Thymus (tissue), 11 donors: ENCODE measurements around the gene PLCB1. TPM values are rescaled to one million over a fixed set of nuclear protein-coding genes. Genes with fewer than 3 reads are reported as not detected.

Experiments used
- DNase-seq, 9 donors: peaks; one replicate each; pipeline ENCODE4 v3.0.0-alpha.2; 2013; ENCODE audit warnings: low spot score in 9 of 9, low read depth in 6 of 9, missing footprints in 1 of 9
- H3K27ac ChIP-seq, 2 donors: one replicate each; pipeline ENCODE4 v1.5.1; 2013; ENCODE audit warnings: control low read depth in 1 of 2, low read depth in 1 of 2, low read length in 1 of 2, mild to moderate bottlenecking in 1 of 2, moderate library complexity in 1 of 2
- H3K27me3 ChIP-seq, 2 donors: one replicate each; pipeline ENCODE4 v1.5.1; 2013; ENCODE audit warnings: low read length in 1 of 2; ENCODE audit not compliant: control insufficient read depth in 2 of 2, insufficient read depth in 1 of 2
- H3K36me3 ChIP-seq, 2 donors: one replicate each; pipeline ENCODE4 v1.5.1; 2013; ENCODE audit warnings: low read length in 1 of 2, mild to moderate bottlenecking in 1 of 2, moderate library complexity in 1 of 2; ENCODE audit not compliant: control insufficient read depth in 2 of 2, insufficient read depth in 2 of 2
- H3K4me1 ChIP-seq, 2 donors: one replicate each; pipeline ENCODE4 v1.5.1; 2013; ENCODE audit warnings: low read length in 2 of 2; ENCODE audit not compliant: control insufficient read depth in 2 of 2, insufficient read depth in 2 of 2
- H3K4me3 ChIP-seq, 2 donors: one replicate each; pipeline ENCODE4 v1.5.1; 2013; ENCODE audit warnings: low read length in 2 of 2, control low read depth in 1 of 2, mild to moderate bottlenecking in 1 of 2
- H3K9me3 ChIP-seq, 2 donors: one replicate each; pipeline ENCODE4 v1.5.1; 2013; ENCODE audit warnings: low read length in 1 of 2, mild to moderate bottlenecking in 1 of 2; ENCODE audit not compliant: control insufficient read depth in 2 of 2, insufficient read depth in 1 of 2
- WGBS: extraction: QIAGEN DNeasy Blood & Tissue Kit; methylation state at CpG from one replicate; pipeline ENCODE4 v1.1.7; 2013; 5-methylcytosine and 5-hydroxymethylcytosine counted together
- polyA plus RNA-seq: library from polyadenylated mRNA; stranded (reverse); fragments of 200-250 nt; gene quantifications from one replicate; pipeline ENCODE4 v1.2.3, GENCODE V29; 2013
- total RNA-seq: library from RNA; stranded (reverse); fragments of 120-200 nt; gene quantifications from one replicate; pipeline ENCODE4 v1.2.4, GENCODE V29; 2013
- donor health status: healthy.

The PLCB1 gene
- total and polyA plus RNA-seq, 2 donors, result 4.1 to 4.7 TPM

DNA sequence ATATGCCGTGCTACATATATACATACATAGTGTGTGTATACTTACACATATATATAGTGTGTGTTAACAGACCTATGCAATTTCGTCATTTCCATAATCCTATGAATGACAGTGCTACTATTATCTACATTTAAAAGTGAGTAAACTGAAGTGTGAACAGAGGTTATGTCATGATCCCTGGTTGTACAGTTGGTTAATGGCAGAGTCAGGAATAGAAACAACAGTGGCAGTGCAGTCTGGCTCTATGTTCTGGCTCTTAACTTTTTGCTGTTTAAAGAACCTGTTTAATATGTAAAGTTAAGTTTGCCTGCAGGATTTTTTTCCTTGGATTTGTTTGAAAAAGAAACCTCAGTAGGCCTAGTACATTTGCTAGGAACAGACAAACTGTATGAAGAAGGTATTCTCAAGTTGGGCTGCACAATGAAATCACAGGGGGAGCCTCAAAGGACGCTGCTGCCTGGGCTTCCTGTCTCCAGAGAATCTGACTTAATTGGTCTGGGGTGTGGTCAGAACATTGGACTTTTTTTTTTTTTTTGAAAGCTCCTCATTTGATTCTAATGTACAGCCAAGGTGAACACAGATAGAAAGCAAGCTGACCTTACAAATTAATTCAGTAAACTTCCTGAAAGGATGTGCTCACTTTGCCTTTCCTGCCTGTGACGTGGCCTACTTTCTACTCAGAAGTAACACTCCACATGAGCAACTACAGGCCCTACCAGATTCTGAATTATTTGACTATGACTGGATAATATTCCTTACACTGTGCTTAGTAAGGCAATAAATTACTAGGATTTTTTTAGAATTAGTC, 29.4 kb downstream of the PLCB1 start:
- Histone ChIP-seq H3K27ac (peak overlapping the region; percentile 40 to 42), H3K36me3 (peaks cover 0 to 2% of the 10 kb centered on the region in 2 donors), H3K4me1 (peaks cover under 1 to 5% of the 10 kb centered on the region in 2 donors), H3K9me3 (peaks cover 0 to 11% of the 10 kb centered on the region in 2 donors), H3K4me3 (no peak overlapping the region), H3K27me3 (no peaks in the 10 kb centered on the region)
- 68% methylated on average over 4 of the region's 4 CpGs for WGBS
- DNase-seq, result peak in 3 of 9 donors; percentile 17 to 50 (median 18)

DNA sequence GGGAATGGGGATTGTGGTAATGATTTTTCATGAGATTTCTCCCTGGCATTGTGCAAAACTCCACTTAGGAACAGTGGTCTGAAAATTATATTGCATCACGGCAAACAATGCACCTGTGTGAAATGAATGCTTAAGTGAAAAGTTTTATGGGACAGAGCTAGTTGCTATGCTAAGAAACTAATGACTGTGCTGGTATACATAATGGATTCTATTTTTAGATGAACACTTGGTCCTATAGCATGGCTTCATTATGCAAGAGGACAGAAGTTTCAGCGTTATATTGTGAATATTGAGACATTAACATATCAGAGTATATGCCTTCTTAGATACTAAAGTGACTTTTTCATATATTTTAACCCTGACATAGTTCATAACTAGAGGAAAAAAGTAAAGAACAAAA, 30.5 kb downstream of the PLCB1 start:
- DNase-seq, result no peak
- Histone ChIP-seq H3K9me3 (peaks cover 0 to 11% of the 10 kb centered on the region in 2 donors), H3K27me3 (no peaks in the 10 kb centered on the region), H3K4me3 (no peak overlapping the region), H3K4me1 (peaks cover 0 to 5% of the 10 kb centered on the region in 2 donors), H3K36me3 (peaks cover 0 to 2% of the 10 kb centered on the region in 2 donors), H3K27ac (no peak overlapping the region)
- 97% methylated on average over 2 of the region's 2 CpGs for WGBS

DNA sequence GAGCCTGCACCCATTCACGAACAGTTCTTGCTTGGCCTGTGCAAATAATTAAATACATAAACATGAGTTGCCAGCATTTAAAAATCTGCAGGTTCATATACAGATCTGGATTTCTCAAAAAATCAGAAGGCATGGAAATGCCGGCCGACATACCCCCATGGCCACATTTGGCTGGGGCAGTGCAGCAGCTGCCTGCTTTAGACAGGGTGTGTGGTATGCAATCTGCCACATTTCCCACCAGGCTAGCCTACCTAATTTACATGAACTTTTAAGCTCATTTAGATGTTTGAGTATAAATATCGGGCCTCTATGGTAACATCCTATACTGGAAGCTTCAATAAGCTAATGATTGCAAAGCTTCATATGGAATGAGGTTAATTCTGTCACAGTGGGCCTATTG, 31.5 kb downstream of the PLCB1 start:
- H3K27me3 ChIP-seq, result no peaks in the 10 kb centered on the region
- no peak overlapping the region for H3K4me3 ChIP-seq
- peaks cover 0 to 11% of the 10 kb centered on the region in 2 donors for H3K9me3 ChIP-seq
- DNase-seq, result no peak
- 99% methylated on average over 4 of the region's 4 CpGs for WGBS
- peaks cover 0 to 2% of the 10 kb centered on the region in 2 donors for H3K36me3 ChIP-seq
- H3K27ac ChIP-seq, result no peak overlapping the region
- peaks cover 0 to 5% of the 10 kb centered on the region in 2 donors for H3K4me1 ChIP-seq

DNA sequence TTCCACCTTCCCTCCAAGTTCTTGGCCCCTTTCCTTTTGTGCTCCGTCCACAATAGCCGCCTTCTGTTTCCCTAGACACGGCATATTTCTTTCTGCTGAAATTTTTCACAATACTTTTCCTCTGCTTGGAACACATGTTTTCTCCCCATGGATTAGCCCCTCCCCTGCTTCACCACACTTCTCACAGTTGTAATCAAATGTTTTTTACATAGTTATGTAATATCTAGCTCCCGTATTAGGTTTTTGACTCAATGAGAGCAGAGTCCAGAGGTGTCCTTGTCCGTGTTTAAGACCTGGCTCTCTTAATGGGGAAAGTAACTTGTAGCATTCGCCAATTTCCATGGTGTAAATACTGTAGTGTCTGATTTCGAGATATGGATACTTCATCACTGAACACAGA, 34.7 kb downstream of the PLCB1 start:
- Histone ChIP-seq H3K27me3 (no peaks in the 10 kb centered on the region), H3K36me3 (no peaks in the 10 kb centered on the region), H3K9me3 (no peaks in the 10 kb centered on the region), H3K4me1 (peaks cover 0 to 1% of the 10 kb centered on the region in 2 donors), H3K27ac (no peak overlapping the region), H3K4me3 (no peak overlapping the region)
- DNase-seq, result no peak
- 98% methylated on average over 7 of the region's 7 CpGs for WGBS

DNA sequence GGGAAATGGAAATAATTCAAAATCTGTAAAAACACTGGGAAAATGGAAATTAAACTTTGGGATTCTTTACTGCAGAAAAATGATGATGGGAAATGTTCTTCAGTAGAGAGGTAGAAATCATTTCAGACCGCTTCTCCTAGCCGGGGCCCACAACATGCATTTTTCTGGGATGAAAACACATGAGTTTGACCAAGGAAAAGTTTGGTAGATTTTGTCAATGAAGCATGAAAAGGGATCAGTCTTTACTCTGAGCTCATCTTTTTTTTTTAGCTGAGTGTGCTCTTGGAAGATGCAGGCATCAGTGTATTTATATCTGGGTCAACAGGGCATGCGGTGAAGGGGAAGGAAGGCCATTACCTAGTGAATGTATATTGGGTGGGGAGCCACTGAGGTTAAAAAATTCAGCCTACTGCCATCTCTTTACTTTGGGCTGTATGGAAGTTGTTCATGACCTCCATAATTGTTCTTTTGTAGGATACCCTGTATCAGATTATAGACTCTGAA, 36.8 kb downstream of the PLCB1 start:
- Histone ChIP-seq H3K27ac (no peak overlapping the region), H3K4me3 (no peak overlapping the region), H3K9me3 (no peaks in the 10 kb centered on the region), H3K4me1 (no peaks in the 10 kb centered on the region), H3K36me3 (no peaks in the 10 kb centered on the region), H3K27me3 (no peaks in the 10 kb centered on the region)
- DNase-seq, result no peak
- WGBS, result 95% methylated on average over 3 of the region's 3 CpGs

DNA sequence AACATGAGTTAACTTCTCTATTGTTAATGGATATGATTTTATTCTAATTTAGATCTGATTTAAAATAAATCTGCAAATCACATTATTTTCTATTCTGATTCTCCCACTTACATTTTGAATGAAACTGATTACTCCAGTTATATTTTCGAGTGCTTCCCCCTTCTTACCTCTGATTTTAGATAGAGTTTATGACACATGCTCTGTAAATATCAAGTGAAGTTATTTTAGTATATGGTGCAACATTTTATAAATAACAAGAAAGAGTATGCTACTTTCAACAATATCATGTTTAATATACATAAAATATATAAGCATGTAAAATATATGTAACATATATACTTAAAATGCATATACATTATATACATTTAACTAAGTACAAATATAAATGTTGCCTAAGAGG, 38.9 kb downstream of the PLCB1 start:
- Histone ChIP-seq H3K4me1 (no peaks in the 10 kb centered on the region), H3K36me3 (no peaks in the 10 kb centered on the region), H3K27ac (no peak overlapping the region), H3K27me3 (no peaks in the 10 kb centered on the region), H3K9me3 (no peaks in the 10 kb centered on the region), H3K4me3 (no peak overlapping the region)
- 93% methylated on average over 1 of the region's 1 CpG for WGBS
- no peak for DNase-seq

DNA sequence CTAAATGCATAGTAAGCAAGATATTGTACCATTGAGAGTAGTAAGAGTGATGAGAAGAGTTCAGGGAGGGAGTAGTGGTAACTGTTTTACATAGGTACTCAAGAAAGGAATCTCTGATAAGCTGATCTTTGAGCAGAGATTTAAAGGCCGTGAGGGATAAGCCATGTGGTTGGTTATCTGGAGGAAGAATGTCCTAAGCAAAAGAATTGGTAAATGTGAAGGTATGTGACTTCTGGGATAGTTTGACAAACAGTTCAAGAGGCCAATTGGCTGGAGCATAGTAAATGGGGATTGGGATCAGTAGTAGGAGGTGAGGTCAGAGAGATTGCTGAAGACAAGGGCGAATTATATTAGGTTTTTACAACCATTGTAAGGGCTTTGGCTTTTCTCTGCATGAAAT, 40.1 kb downstream of the PLCB1 start:
- Histone ChIP-seq H3K4me1 (no peaks in the 10 kb centered on the region), H3K27me3 (no peaks in the 10 kb centered on the region), H3K9me3 (no peaks in the 10 kb centered on the region), H3K27ac (no peak overlapping the region), H3K4me3 (no peak overlapping the region), H3K36me3 (no peaks in the 10 kb centered on the region)
- WGBS, result over 99% methylated on average over 2 of the region's 2 CpGs
- DNase-seq, result no peak

DNA sequence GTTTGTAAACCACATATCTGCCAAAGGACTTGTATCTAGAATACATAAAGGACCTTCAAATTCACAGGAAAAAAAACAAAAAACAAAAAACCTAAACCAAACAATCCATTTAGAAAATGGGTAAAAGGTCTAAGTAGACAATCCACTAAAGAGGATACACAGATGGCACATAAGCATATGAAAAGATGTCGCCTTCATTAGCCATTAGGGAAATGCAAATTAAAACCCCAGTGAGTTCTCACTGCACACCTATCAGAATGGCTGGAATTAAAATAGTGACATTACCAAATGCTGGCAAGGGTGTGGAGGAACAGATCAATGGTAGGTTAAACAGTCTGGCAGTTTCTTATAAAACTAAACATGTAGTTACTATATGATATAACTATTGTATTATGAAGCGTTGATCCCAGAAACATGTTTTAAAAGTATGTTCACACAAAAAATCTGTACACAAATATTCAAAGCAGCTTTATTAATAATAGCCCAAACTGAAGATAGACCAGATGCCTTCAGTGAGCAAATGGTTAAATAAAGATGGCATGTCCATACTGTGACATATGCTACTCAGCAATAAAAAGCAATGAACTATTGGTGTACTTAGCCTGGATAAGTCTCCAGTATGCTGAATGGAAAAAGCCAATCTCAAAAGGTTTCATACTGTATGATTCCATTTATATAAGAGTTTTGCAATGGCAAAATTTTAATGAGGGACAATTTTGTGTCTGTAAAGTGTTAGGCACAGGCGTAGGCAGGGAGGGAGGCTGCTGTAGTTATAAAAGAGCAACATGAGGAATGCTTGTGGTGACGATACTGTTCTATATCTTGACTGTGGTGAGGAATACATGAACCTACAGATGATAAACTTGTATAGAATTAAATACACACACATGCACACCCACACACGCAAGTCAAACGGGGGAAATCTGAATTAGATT, 43.9 kb downstream of the PLCB1 start:
- no peaks in the 10 kb centered on the region for H3K36me3 ChIP-seq
- no peaks in the 10 kb centered on the region for H3K27me3 ChIP-seq
- H3K4me1 ChIP-seq, result no peaks in the 10 kb centered on the region
- DNase-seq, result no peak
- H3K4me3 ChIP-seq, result no peak overlapping the region
- H3K27ac ChIP-seq, result no peak overlapping the region
- WGBS, result 97% methylated on average over 6 of the region's 6 CpGs
- no peaks in the 10 kb centered on the region for H3K9me3 ChIP-seq

DNA sequence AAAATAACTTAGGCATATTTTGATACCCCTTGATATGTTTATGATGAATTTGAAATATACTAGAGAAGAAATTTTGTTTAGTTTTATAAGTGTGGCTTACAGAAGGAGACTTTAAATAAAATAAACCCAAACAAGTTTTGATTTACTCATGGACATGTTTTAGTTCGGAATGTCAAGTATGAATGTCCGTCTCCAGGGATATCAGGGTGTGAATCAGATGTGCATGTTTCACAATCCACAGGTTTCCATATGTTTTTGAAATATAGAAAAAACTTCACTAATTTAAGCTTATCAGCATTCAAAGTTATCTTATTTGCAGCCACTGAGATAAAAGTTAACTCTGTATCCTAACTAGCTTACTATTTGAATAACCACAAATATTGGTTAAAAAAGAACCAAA, 51.5 kb downstream of the PLCB1 start:
- H3K9me3 ChIP-seq, result no peaks in the 10 kb centered on the region
- DNase-seq, result no peak
- H3K4me1 ChIP-seq, result no peaks in the 10 kb centered on the region
- no peak overlapping the region for H3K4me3 ChIP-seq
- H3K36me3 ChIP-seq, result no peaks in the 10 kb centered on the region
- H3K27me3 ChIP-seq, result no peaks in the 10 kb centered on the region
- 96% methylated on average over 2 of the region's 2 CpGs for WGBS
- H3K27ac ChIP-seq, result no peak overlapping the region
